CD4-positive, alpha-beta T cell treated with Interleukin-21 for 1 hour (primary cell): Measurements from ENCODE around the gene TBC1D10B.
"Not testable (repeated sequence)": the region's sequence is repeated elsewhere in the genome, so short reads cannot be mapped to it uniquely, and the experiment has no call there.

ENCODE experiments used
- DNase-seq: peaks from one replicate; pipeline ENCODE4 v3.0.0-alpha.2; 2020

TBC1D10B gene

DNA sequence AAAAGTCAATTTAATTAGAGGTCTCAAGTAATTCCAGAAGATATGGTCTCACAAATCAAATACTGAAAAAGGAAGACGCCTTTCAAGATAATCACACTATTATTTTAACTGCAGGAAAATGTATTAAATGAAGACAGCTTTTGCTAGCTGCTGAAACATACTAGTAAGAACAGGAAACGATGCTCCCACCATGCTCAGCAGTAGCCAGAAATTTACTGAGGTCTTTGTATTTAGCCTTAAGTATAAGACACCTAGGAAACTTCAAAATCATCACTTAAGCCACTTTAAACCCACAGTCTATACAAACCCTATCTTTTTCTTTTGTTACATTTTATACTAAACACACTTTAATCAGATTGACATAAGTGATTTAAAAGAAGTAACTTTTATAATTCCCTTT lies 51.6 kb downstream of the TBC1D10B start:
- not testable (repeated sequence) for DNase-seq

DNA sequence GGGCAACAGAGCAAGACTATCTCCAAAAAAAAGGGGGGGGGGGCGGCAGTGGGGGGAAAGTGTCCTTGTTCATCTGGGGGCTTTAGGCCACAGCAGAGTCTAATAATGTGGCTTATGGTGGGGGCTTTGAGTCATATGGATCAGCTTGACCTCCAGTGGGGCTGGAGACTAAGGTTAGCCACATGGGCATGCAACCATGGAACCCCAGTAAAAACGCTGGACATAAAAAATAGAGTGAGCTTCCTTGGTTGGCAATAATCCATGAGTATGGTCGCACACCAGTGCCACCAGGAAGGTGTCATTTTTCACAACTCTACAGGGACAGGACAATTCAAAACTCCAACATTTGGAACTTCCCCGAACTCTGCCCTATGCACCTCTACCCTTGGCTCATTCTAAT lies 59.4 kb downstream of the TBC1D10B start:
- not testable (repeated sequence) for DNase-seq

- not testable (repeated sequence) for DNase-seq
Observed at GRCh38 chr16:30309255-30309654, 61.0 kb downstream of the TBC1D10B start.
